NCI-H748 treated with DMSO at 0.1 percent for 48 hours (cell line): Measurements from ENCODE around the gene SORCS2.

Source experiments
- DNase-seq: peaks from one replicate; lab custom pipeline; 2025; lab: John Stamatoyannopoulos, UW

Gene SORCS2

GRCh38 chr4:7247521-7247920 is 55.2 kb downstream of the SORCS2 start:
- no peak for DNase-seq

GRCh38 chr4:7247946-7248345 is 55.6 kb downstream of the SORCS2 start:
- no peak for DNase-seq

GRCh38 chr4:7248857-7249256 is 56.5 kb downstream of the SORCS2 start:
- no peak for DNase-seq

DNA sequence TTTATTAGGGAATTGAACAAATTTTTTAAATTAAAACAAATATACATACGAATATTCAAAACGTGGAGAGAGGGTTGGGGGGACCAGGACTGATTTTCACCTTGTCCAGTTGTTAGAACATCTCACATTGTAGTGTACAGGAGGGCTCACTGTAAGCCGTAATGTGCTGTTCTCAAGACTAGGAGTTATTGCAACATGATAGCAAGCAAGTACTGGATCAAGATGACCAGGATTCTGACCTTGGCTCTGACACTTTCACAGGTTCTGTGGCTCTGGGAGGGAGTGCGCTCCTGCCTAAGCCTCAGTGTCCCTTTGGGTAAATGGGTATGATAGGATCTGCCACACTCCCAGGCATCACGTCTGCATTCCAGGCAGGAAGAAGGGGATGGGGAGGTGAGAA is 59.0 kb downstream of the SORCS2 start:
- no peak for DNase-seq

GRCh38 chr4:7252051-7252450 is 59.7 kb downstream of the SORCS2 start:
- DNase-seq, result no peak

- DNase-seq, result no peak
Observed at GRCh38 chr4:7252510-7253340, 60.4 kb downstream of the SORCS2 start.

- no peak for DNase-seq
Observed at GRCh38 chr4:7253341-7253700, 61.0 kb downstream of the SORCS2 start.

DNA sequence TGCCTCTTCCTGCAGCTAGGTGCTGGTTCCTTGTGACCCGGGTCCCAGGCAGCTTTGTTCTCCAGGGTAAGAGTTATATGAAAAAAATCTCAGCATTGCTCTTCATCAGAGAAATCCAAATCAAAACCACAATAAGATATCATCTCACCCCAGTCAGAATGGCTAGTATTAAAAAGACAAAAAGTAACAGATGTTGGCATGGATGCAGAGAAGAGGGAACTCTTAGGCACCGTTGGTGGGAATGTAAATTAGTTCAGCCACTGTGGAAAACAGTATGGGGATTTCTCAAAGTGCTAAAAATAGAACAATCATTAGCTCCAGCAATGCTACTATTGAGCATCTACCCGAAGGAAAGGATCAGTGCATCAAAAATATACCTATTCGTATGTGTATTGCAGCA is 61.5 kb downstream of the SORCS2 start:
- no peak for DNase-seq

GRCh38 chr4:7254736-7255487 is 62.6 kb downstream of the SORCS2 start:
- no peak for DNase-seq

DNA sequence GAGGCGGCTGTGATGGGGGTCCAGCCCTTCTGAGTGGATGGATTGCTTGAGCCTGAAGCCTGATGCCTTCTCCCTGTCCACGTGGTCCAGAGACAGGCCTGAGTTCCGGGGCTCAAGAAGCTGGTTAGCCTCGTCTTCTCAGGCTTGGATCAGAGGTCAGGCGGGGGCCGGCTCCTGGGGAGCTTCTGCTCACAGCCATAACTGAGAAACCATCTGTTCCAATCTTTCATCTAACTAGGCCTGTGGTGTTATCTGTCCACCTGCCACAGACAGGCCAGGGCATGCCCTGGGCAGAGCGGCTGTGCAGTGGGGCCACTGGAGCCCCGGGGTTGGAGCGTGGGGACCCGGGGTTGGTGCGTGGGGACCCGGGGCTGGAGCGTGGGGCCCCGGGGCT is 63.1 kb downstream of the SORCS2 start:
- no peak for DNase-seq

- DNase-seq, result no peak
Observed at GRCh38 chr4:7255996-7256395, 63.7 kb downstream of the SORCS2 start.

DNA sequence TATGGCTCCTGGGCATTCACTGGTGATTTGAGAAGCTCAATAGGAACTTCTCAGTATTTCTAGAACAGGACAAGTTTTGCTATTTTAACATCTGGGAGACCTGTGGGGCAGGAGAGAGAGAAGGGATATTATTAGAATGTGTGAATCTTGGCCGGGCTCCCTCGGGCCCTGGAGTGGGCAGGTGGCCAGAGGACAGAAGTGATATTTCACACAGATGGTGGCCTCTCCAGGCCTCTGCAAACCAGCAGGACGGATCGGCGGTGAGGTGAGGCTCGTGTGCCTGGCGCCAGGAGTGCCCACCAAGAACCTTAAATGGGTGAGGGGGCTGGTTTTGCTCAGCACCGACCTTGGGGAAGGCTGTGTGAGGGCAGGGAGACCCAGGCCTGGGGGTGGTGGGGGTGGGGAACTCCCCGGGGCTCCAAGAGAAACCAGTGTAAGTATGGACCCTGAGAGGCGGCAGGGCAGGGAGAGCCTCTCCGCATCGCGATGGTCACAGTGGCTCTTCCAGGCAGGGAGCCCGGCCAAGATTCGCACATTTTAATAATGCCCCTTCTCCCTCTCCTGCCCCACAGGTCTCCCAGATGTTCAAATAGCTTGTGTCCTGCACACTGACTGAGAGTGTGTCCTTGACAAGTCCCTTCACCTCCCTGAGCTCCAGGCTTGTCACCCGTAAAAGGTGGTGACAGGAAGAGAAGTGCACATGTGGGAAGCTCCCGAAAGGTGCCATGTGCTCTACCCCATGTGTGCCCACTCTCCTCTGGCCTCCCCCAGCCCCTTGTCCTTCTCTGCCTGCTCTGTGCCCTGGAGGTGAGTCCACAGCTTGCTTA is 64.9 kb downstream of the SORCS2 start:
- no peak for DNase-seq

GRCh38 chr4:7259039-7259438 is 66.7 kb downstream of the SORCS2 start:
- DNase-seq, result no peak

GRCh38 chr4:7260569-7260968 is 68.2 kb downstream of the SORCS2 start:
- DNase-seq, result no peak

DNA sequence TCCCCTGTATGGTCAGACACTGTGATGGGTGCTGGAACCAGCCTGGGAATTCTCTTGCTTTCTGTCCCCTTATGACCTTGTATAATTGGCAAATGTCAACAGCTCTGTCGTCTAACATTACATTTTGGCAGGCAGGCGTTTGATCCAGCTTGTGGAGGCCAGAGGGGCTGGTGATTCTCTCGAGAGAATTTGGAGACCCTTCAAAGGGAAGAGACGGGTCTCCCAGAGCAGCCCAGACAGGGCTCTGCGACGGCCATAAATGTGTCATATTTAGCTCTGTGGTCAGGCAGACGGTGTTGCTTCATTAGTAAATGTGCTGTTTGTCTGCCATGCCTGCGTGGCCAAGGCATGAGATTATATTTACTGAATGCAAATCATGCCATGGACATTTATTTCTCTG is 68.7 kb downstream of the SORCS2 start:
- DNase-seq, result no peak

DNA sequence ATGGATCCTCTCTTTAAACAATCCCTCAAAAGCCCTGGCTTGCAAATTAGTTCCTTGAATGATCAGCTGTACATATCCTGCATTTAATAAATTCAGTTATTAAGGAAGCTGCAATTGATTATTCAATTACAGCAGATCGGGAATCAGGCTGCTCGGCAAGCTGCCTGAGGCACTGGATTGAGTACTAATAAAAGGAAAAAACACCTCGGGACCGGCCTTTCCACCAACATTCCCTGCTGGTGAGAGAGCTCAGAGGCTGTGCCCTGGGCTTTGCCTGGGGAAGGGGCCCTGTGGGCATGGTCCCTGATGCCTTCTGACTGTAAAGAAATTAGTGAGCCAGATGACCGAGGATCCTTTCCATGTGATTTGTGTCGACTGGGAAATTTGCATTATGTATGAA is 69.2 kb downstream of the SORCS2 start:
- DNase-seq, result no peak

DNA sequence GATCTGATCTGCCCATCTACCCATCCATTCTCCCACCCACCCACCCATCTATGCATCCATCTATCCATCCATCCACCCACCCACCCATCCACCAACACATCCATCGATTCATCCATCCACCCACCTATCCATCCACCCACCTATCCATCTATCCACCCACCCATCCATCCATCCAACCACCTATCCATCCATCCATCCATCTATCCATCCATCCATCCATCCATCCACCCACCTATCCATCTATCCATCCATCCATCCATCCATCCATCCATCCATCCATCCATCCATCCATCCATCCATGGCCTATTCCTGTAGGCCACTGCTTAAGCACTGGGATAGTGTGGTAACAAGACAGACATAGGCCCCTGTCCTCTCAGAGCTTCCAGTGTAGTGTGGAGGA is 69.8 kb downstream of the SORCS2 start:
- DNase-seq, result no peak

- no peak for DNase-seq
Observed at GRCh38 chr4:7263166-7263565, 70.8 kb downstream of the SORCS2 start.

DNA sequence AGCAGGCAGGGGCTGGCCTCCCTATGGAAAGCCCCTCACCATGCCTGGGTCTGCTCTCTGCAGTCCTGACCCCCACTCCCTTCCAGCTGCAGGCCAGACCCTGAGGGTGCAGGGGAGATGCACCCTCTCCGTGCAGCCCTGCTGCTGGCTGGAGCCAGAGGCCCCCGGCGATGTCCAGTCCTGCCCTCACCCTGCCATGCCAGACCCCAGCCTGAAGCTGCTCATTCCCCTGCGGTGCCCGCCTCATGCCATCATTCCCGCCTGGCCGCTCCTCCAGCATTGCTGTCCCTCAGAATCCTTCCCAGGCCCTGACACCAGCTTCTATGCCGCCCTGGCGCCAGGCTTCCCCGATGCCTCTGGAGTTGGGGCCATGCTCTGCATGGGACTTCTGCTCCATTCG is 72.4 kb downstream of the SORCS2 start:
- no peak for DNase-seq

DNA sequence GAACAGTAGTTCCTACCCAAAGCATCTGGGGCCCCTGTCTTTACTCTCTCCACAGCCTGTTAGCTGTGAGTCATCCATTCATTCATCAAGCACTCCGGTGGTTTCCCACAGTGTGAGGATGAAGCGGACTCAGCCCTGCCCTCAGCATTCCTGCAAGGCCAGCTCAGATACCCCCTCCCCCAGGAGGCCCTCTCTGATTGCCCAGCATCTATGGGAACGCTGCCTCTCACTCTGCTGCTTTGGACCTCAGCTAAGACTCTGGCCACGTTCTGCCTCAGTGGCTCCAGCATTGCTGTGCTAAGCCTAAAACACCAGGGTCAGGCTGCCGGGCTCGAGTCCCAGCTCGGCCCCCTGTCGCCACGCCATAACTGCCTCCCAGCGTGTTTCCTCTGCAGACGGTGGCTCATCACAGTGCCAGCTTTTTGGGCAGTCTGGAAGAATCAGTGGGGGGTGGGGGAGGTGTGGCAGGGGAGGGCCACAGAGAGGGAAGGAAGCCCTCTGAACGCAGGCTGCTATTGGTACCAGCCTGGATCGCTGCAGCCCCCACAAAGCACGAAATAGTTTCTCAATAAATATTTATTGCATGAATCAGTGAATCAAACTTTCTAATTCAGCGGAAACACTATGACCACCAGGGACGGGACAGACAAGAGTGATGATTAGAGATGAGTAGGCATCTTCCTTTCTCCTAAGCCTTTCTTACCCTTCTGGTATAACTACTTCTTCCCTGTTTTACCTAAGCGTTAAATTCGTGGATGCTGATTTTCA is 74.4 kb downstream of the SORCS2 start:
- DNase-seq, result no peak

- DNase-seq, result no peak
Observed at GRCh38 chr4:7267829-7268228, 75.5 kb downstream of the SORCS2 start.

DNA sequence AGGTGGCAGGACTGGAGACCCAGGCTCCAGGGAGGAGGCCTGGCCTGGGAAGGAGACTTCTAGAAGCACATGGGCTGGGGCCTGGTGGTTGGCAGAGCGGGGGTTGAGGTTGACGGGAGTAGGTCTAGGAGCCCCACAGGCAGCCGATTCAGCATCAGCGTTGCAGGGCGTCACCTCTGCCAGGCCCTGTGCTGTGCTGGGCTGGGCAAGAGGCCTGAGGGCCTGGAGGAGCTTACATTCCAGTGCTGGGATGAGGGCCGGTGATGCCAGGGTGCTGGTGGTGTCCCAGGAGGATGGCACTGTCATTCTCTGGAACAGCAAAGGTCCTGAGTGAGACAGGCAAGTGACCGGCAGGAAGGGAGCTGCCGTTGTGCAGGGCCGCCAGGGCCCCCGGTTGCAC is 76.6 kb downstream of the SORCS2 start:
- no peak for DNase-seq
